H9 (cell line): ENCODE data around the gene ERC2. TPM values are rescaled to one million over a fixed set of nuclear protein-coding genes. Genes with fewer than 3 reads are reported as not detected.

Experiments used
- DNase-seq: peaks from one replicate; pipeline ENCODE4 v3.0.0-alpha.2; 2017
- H2AFZ ChIP-seq: one replicate; pipeline ENCODE4 v1.6.1; 2013; ENCODE audit warnings: mild to moderate bottlenecking, low read length, control low read depth, moderate library complexity
- H2AK5ac ChIP-seq: 2 replicates; pipeline ENCODE4 v1.6.1; 2013; ENCODE audit warnings: low read length, control low read depth, mixed read lengths; ENCODE audit not compliant: insufficient read length
- H2BK120ac ChIP-seq: one replicate; pipeline ENCODE4 v1.6.1; 2013; ENCODE audit warnings: low read depth, mild to moderate bottlenecking, low read length, control low read depth, inconsistent platforms; ENCODE audit not compliant: poor library complexity, severe bottlenecking
- H2BK12ac ChIP-seq: 2 replicates; pipeline ENCODE4 v1.6.1; 2013; ENCODE audit warnings: low read length, control low read depth, mixed read lengths, low read depth; ENCODE audit not compliant: insufficient read length
- H2BK15ac ChIP-seq: 2 replicates; pipeline ENCODE4 v1.6.1; 2013; ENCODE audit warnings: low read depth, low read length, control low read depth
- H2BK20ac ChIP-seq: one replicate; pipeline ENCODE4 v1.6.1; 2013; ENCODE audit warnings: low read depth, mild to moderate bottlenecking, low read length, control low read depth, inconsistent platforms; ENCODE audit not compliant: poor library complexity, severe bottlenecking
- H2BK5ac ChIP-seq: 2 replicates; pipeline ENCODE4 v1.6.1; 2013; ENCODE audit warnings: low read length, control low read depth, mixed read lengths; ENCODE audit not compliant: insufficient read length
- H3K14ac ChIP-seq: 2 replicates; pipeline ENCODE4 v1.6.1; 2013; ENCODE audit warnings: low read length, control low read depth; ENCODE audit not compliant: insufficient read depth
- H3K18ac ChIP-seq: 2 replicates; pipeline ENCODE4 v1.6.1; 2013; ENCODE audit warnings: low read depth, mild to moderate bottlenecking, mixed read lengths, low read length, control low read depth; ENCODE audit not compliant: insufficient read length
- H3K23ac ChIP-seq: 2 replicates; pipeline ENCODE4 v1.6.1; 2013; ENCODE audit warnings: low read length, control low read depth, mixed read lengths, low read depth; ENCODE audit not compliant: insufficient read length
- H3K23me2 ChIP-seq: 2 replicates; pipeline ENCODE4 v1.6.1; 2013; ENCODE audit warnings: low read depth, mild to moderate bottlenecking, mixed read lengths, low read length, control low read depth; ENCODE audit not compliant: insufficient read length, poor library complexity, severe bottlenecking
- H3K27ac ChIP-seq: 2 replicates; pipeline ENCODE4 v1.5.1; 2013; ENCODE audit warnings: low read length, control low read depth, mixed read lengths, low read depth; ENCODE audit not compliant: insufficient read length
- H3K27me3 ChIP-seq: 2 replicates; pipeline ENCODE4 v1.6.1; 2013; ENCODE audit warnings: low read length, control low read depth, inconsistent platforms; ENCODE audit not compliant: insufficient read depth
- H3K4ac ChIP-seq: 2 replicates; pipeline ENCODE4 v1.6.1; 2013; ENCODE audit warnings: low read depth, mild to moderate bottlenecking, control low read depth, inconsistent platforms, low read length, moderate library complexity
- H3K4me1 ChIP-seq: 2 replicates; pipeline ENCODE4 v1.6.1; 2013; ENCODE audit warnings: low read length, control low read depth, inconsistent platforms; ENCODE audit not compliant: insufficient read depth
- H3K4me2 ChIP-seq: 2 replicates; pipeline ENCODE4 v1.6.1; 2013; ENCODE audit warnings: low read length, control low read depth, mixed read lengths; ENCODE audit not compliant: insufficient read length, insufficient read depth
- H3K56ac ChIP-seq: 2 replicates; pipeline ENCODE4 v1.6.1; 2013; ENCODE audit warnings: low read depth, mild to moderate bottlenecking, mixed read lengths, low read length, control low read depth; ENCODE audit not compliant: insufficient read length
- H3K79me1 ChIP-seq: 2 replicates; pipeline ENCODE4 v1.6.1; 2013; ENCODE audit warnings: low read depth, mild to moderate bottlenecking, moderate library complexity, low read length, control low read depth, inconsistent platforms; ENCODE audit not compliant: insufficient read depth, poor library complexity, severe bottlenecking
- H3K79me2 ChIP-seq: 2 replicates; pipeline ENCODE4 v1.6.1; 2013; ENCODE audit warnings: low read length, control low read depth, inconsistent platforms; ENCODE audit not compliant: insufficient read depth
- H3K9ac ChIP-seq: 2 replicates; pipeline ENCODE4 v1.6.1; 2013; ENCODE audit warnings: low read length, control low read depth, mixed read lengths; ENCODE audit not compliant: insufficient read length; ENCODE audit errors: extremely low read depth
- H3K9me3 ChIP-seq: one replicate; pipeline ENCODE4 v1.6.1; 2013; ENCODE audit warnings: low read depth, low read length, inconsistent platforms; ENCODE audit not compliant: control insufficient read depth
- H3T11ph ChIP-seq: one replicate; pipeline ENCODE4 v1.6.1; 2013; ENCODE audit warnings: mild to moderate bottlenecking, low read length, control low read depth, inconsistent platforms
- H4K20me1 ChIP-seq: one replicate; pipeline ENCODE4 v1.6.1; 2013; ENCODE audit not compliant: control insufficient read depth, insufficient read length, insufficient read depth
- H4K5ac ChIP-seq: 2 replicates; pipeline ENCODE4 v1.6.1; 2013; ENCODE audit warnings: low read depth, mild to moderate bottlenecking, mixed read lengths, low read length, control low read depth; ENCODE audit not compliant: insufficient read length
- H4K8ac ChIP-seq: replicated peaks from 2 replicates; pipeline ENCODE4 v1.6.1; 2013; ENCODE audit warnings: low read length, control low read depth, mixed read lengths, low read depth; ENCODE audit not compliant: insufficient read length
- H4K91ac ChIP-seq: 2 replicates; pipeline ENCODE4 v1.6.1; 2013; ENCODE audit warnings: low read depth, mild to moderate bottlenecking, moderate library complexity, mixed read lengths, low read length, control low read depth; ENCODE audit not compliant: insufficient read length
- H3K27ac Mint-ChIP-seq, 3 experiments: 2 replicates in 2 of 3; 3 replicates in 1 of 3; pipeline ENCODE4 v1.8.0; 2020 to 2021; ENCODE audit warnings: mixed read lengths in 3 of 3, mild to moderate bottlenecking in 1 of 3, moderate library complexity in 1 of 3
- H3K27me3 Mint-ChIP-seq: 2 replicates; pipeline ENCODE4 v1.8.0; 2021; ENCODE audit warnings: low read depth, mild to moderate bottlenecking, moderate library complexity, mixed read lengths
- H3K36me3 Mint-ChIP-seq, 3 experiments: 2 replicates in 2 of 3; 3 replicates in 1 of 3; pipeline ENCODE4 v1.8.0; 2020 to 2021; ENCODE audit warnings: low read depth in 3 of 3, mixed read lengths in 3 of 3; ENCODE audit not compliant: insufficient read depth in 1 of 3
- H3K4me1 Mint-ChIP-seq, 2 experiments: 2 replicates each; pipeline ENCODE4 v1.8.0; 2020; ENCODE audit warnings: mixed read lengths in 2 of 2
- H3K4me3 Mint-ChIP-seq, 2 experiments: 2 replicates in 1 of 2; 3 replicates in 1 of 2; pipeline ENCODE4 v1.8.0; 2020 to 2021; ENCODE audit warnings: mild to moderate bottlenecking in 2 of 2, mixed read lengths in 2 of 2, moderate library complexity in 1 of 2
- H3K9me3 Mint-ChIP-seq, 2 experiments: 2 replicates in 1 of 2; 3 replicates in 1 of 2; pipeline ENCODE4 v1.8.0; 2020; ENCODE audit warnings: mild to moderate bottlenecking in 2 of 2, mixed read lengths in 2 of 2, moderate library complexity in 1 of 2
- CTCF ChIP-seq: fragments of 200-600 bp; sonication (generic); conservative IDR thresholded peaks from 3 replicates; pipeline ENCODE4 v1.8.0; 2021; ENCODE audit warnings: antibody characterized with exemption, mild to moderate bottlenecking
- WGBS: extraction: QIAGEN DNeasy Blood & Tissue Kit; methylation state at CpG from one replicate; pipeline ENCODE4 v1.1.7; 2013; ENCODE audit warnings: missing lambda C conversion rate, low lambda C conversion rate, mixed read lengths; ENCODE audit not compliant: insufficient read length; ENCODE audit errors: extremely low coverage; 5-methylcytosine and 5-hydroxymethylcytosine counted together
- total RNA-seq: library from RNA; stranded (reverse); gene quantifications from 2 replicates; pipeline ENCODE4 v1.2.1, GENCODE V29; 2021

ERC2 gene
- total RNA-seq, 1 experiment from 2014 or later: 15.4 TPM

DNA sequence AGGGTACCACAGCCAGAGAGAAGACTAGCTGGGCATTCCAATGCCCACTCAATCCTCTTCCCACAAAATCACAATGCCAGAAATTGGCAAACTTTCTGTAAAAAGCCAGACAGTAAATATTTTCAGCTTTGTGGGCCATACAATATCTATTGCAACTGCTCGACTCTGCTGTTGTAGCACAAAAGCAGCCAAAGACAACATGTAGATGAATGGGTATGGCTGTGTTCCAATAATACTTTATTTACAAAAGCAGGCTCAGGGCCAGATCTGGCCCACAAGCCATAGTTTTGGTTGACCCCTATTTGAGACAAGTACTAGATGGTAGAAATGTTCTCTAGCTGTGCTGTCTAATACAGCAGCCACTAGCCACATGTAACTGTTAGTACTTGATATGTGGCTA is 330.9 kb downstream of the ERC2 start:
- H3K9me3 Mint-ChIP-seq: no peaks in the 10 kb centered on the region

More for the DNA sequence above, 330.9 kb downstream of the ERC2 start:
- Histone ChIP-seq H2BK120ac (no peak overlapping the region), H4K91ac (no peak overlapping the region), H3K4me2 (no peak overlapping the region), H2AFZ (no peak overlapping the region), H3K4me1 (peaks cover 3% of the 10 kb centered on the region; the same call in 1 of the 2 replicates), H3K27me3 (no peaks in the 10 kb centered on the region), H3K18ac (no peak overlapping the region), H3K4ac (no peak overlapping the region), H3K23ac (no peak overlapping the region), H3K79me1 (no peaks in the 10 kb centered on the region), H2AK5ac (no peak overlapping the region), H2BK5ac (no peak overlapping the region), H3K79me2 (no peaks in the 10 kb centered on the region), H2BK15ac (no peak overlapping the region), H3K9ac (no peak overlapping the region), H3T11ph (no peak overlapping the region), H4K8ac (no peak overlapping the region), H3K56ac (no peak overlapping the region), H2BK12ac (no peak overlapping the region), H3K27ac (no peak overlapping the region), H4K5ac (no peak overlapping the region), H4K20me1 (no peaks in the 10 kb centered on the region), H3K9me3 (no peaks in the 10 kb centered on the region), H2BK20ac (no peak overlapping the region), H3K14ac (no peak overlapping the region), H3K23me2 (no peaks in the 10 kb centered on the region)
- H3K27me3 Mint-ChIP-seq: no peaks in the 10 kb centered on the region
- H3K4me3 Mint-ChIP-seq: no peak overlapping the region
- TF ChIP-seq CTCF: no peak
- no peak overlapping the region for H3K27ac Mint-ChIP-seq
- no peak for DNase-seq
- peaks cover under 1 to 8% of the 10 kb centered on the region in 2 experiments; a peak in 2 of 4 replicates for H3K4me1 Mint-ChIP-seq
- peaks cover 0 to 4% (median 1%) of the 10 kb centered on the region in 3 experiments; a peak in 3 of 7 replicates for H3K36me3 Mint-ChIP-seq
- WGBS: no CpG with 5 or more reads among the region's 1 CpG
